NT2/D1 (cell line): ENCODE data around the gene P4HTM.

Source experiments
- SUZ12 ChIP-seq: IDR thresholded peaks from 2 replicates; pipeline ENCODE4 v1.6.1; 2011; ENCODE audit not compliant: insufficient read length, insufficient read depth; ENCODE audit errors: extremely low read depth
- ZNF274 ChIP-seq: IDR thresholded peaks from 2 replicates; pipeline ENCODE4 v1.6.1; 2011; ENCODE audit warnings: mild to moderate bottlenecking, low read depth, low read length

DNA sequence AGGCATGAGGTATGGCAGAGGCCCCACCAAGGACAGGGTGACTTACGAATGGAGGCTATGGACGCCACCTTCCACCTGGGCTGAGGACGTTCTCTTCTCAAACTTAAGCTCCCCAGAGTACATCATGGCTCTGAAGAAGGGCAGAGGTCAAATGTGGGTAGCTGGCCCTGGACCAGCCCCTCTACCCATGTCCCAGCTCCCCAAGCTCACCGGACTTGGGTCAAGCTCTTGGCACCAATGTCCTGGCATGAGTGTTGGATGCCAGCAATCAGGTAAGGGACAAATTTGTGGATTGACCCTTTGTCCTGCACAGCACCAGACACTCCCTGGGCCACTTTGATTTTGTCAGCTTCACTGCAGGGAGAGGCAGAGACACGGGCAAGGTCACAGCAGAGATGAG, 34.4 kb downstream of the P4HTM start:
- TF ChIP-seq SUZ12 (no peak), ZNF274 (no peak)
